LNCaP clone FGC (cell line): ENCODE measurements around the gene CYP3A7.
"Not testable (repeated sequence)": the region's sequence is repeated elsewhere in the genome, so short reads cannot be mapped to it uniquely, and the experiment has no call there.

Experiments
- DNase-seq: peaks from one replicate; pipeline ENCODE4 v3.0.0-alpha.2; 2011; ENCODE audit warnings: low read depth
- H3K4me3 ChIP-seq: 2 replicates; pipeline ENCODE4 v1.5.1; 2011; ENCODE audit warnings: mild to moderate bottlenecking, low read depth, low read length, control low read depth
- CTCF ChIP-seq: IDR thresholded peaks from 2 replicates; pipeline ENCODE4 v1.5.1; 2012; ENCODE audit warnings: mild to moderate bottlenecking; ENCODE audit not compliant: control insufficient read depth, insufficient read depth; ENCODE audit errors: extremely low read depth

Gene CYP3A7

GRCh38 chr7:99734987-99735386, at the start of gene CYP3A7:
Gene CYP3A7, minus strand, starts transcription at chr7:99735196. Its CDS starts 103 bp downstream, at chr7:99735093.
- DNase-seq = no peak
- TF ChIP-seq CTCF = no peak
- no peak within 1 kb of the TSS for H3K4me3 ChIP-seq

- no peak for DNase-seq
- no peak within 1 kb of the TSS for H3K4me3 ChIP-seq
- no peak for TF ChIP-seq CTCF
These were observed 49.0 kb upstream of the CYP3A7 start, which contains the start of gene CYP3A4 for GRCh38 chr7:99784007-99784406. Gene CYP3A4, minus strand, starts transcription at chr7:99784184. Its CDS starts 103 bp downstream, at chr7:99784081.

GRCh38 chr7:99782012-99782953, 47.3 kb upstream of the CYP3A7 start:
- no peak for TF ChIP-seq CTCF
- H3K4me3 ChIP-seq = no peak overlapping the region
- DNase-seq = no peak

GRCh38 chr7:99780588-99780987, 45.6 kb upstream of the CYP3A7 start:
- no peak for TF ChIP-seq CTCF

GRCh38 chr7:99779949-99780348, 45.0 kb upstream of the CYP3A7 start:
- no peak for TF ChIP-seq CTCF
- DNase-seq = no peak
- no peak overlapping the region for H3K4me3 ChIP-seq

More at GRCh38 chr7:99780588-99780987, 45.6 kb upstream of the CYP3A7 start:
- no peak overlapping the region for H3K4me3 ChIP-seq
- no peak for DNase-seq

- no peak for TF ChIP-seq CTCF
- no peak overlapping the region for H3K4me3 ChIP-seq
- no peak for DNase-seq
These were observed 43.9 kb upstream of the CYP3A7 start for GRCh38 chr7:99778880-99779279.

GRCh38 chr7:99773395-99773794, 38.4 kb upstream of the CYP3A7 start:
- not testable (repeated sequence) for DNase-seq, H3K4me3 ChIP-seq
